ENCODE results near the gene ZSWIM2. TPM values are rescaled to one million over a fixed set of nuclear protein-coding genes. Genes with fewer than 3 reads are reported as not detected.

Gene ZSWIM2
- total RNA-seq, 1 experiment from 2014 or later = not detected

- Histone ChIP-seq H3K4me3 (ENCODE audit: low read length) (no peak overlapping the region), H3K4me1 (ENCODE audit: low read length) (no peaks in the 10 kb centered on the region), H3K79me2 (ENCODE audit: low read length) (no peaks in the 10 kb centered on the region), H3K9me3 (ENCODE audit: low read length) (no peaks in the 10 kb centered on the region), H2AFZ (ENCODE audit: low read length) (no peak overlapping the region), H3K27me3 (ENCODE audit: low read length) (no peaks in the 10 kb centered on the region), H3K4me2 (ENCODE audit: low read depth, low read length, poor library complexity, severe bottlenecking) (no peak overlapping the region), H3K36me3 (ENCODE audit: insufficient read depth, low read length) (no peaks in the 10 kb centered on the region), H3K9ac (ENCODE audit: low read length) (no peak overlapping the region), H4K20me1 (ENCODE audit: insufficient read depth, low read depth, low read length) (no peaks in the 10 kb centered on the region), H3K27ac (ENCODE audit: low read length) (no peak overlapping the region), H3K9me2 (replicated peaks; ENCODE audit: insufficient read depth, low read length) (no peaks in the 10 kb centered on the region)
- no peak for DNase-seq
These were observed 38.4 kb upstream of the ZSWIM2 start for GRCh38 chr2:186887107-186888090.

DNA sequence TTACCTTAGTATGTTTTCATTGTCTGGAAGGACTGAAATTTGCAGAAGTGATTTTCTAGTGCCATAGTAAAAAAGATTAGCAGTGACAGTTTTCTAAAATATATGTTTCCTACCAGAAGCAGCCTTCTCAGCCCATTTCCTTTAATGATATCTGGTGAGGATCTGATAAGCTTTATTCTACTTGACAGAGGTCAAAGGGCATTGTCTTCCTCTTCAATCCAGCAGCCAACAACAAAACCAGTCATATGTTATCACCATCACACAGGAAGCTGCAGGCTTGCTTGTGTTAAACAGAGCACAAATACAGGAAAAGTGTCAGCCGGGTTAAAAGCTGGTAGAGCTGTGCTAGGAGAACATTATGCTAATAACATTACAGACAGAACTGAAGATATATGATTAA lies 35.6 kb upstream of the ZSWIM2 start:
- Histone ChIP-seq H3K9ac (ENCODE audit: low read length) (no peak overlapping the region), H3K4me2 (ENCODE audit: low read depth, low read length, poor library complexity, severe bottlenecking) (no peak overlapping the region), H3K27ac (ENCODE audit: low read length) (no peak overlapping the region), H3K9me3 (ENCODE audit: low read length) (peaks cover 10% of the 10 kb centered on the region; the same call in 1 of the 2 replicates), H3K36me3 (ENCODE audit: insufficient read depth, low read length) (no peaks in the 10 kb centered on the region), H3K79me2 (ENCODE audit: low read length) (no peaks in the 10 kb centered on the region), H2AFZ (ENCODE audit: low read length) (no peak overlapping the region), H3K4me1 (ENCODE audit: low read length) (no peaks in the 10 kb centered on the region), H3K4me3 (ENCODE audit: low read length) (no peak overlapping the region), H3K27me3 (ENCODE audit: low read length) (no peaks in the 10 kb centered on the region), H4K20me1 (ENCODE audit: insufficient read depth, low read depth, low read length) (no peaks in the 10 kb centered on the region), H3K9me2 (replicated peaks; ENCODE audit: insufficient read depth, low read length) (no peaks in the 10 kb centered on the region)
- no peak for DNase-seq

DNA sequence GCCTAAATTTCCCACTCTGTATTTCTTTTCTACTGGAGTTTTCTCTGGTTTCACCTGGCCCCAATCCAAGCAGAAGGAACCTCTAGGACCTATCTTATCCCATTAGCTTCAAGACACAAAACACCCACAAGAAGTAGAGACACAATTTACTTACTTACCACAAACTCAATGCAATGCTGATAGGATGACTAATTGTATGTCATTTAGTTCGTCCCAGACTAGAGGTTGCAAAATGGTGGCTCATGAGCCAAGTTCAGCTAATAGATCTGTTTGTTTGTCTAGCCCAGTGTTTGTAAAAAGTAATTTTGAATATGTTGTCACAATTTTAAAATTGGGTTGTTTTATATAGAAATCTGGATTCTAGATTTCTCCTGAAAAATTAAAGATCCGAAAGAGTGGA lies 34.7 kb upstream of the ZSWIM2 start:
- H3K36me3 ChIP-seq (ENCODE audit: insufficient read depth, low read length) = no peaks in the 10 kb centered on the region
- no peak overlapping the region for H3K4me3 ChIP-seq (ENCODE audit: low read length)
- no peak overlapping the region for H3K9ac ChIP-seq (ENCODE audit: low read length)
- DNase-seq = no peak
- H3K4me1 ChIP-seq (ENCODE audit: low read length) = no peaks in the 10 kb centered on the region
- H4K20me1 ChIP-seq (ENCODE audit: insufficient read depth, low read depth, low read length) = no peaks in the 10 kb centered on the region
- no peak overlapping the region for H2AFZ ChIP-seq (ENCODE audit: low read length)
- H3K79me2 ChIP-seq (ENCODE audit: low read length) = no peaks in the 10 kb centered on the region
- no peak overlapping the region for H3K27ac ChIP-seq (ENCODE audit: low read length)
- no peaks in the 10 kb centered on the region for H3K9me2 ChIP-seq (replicated peaks; ENCODE audit: insufficient read depth, low read length)
- H3K9me3 ChIP-seq (ENCODE audit: low read length) = peaks cover 10% of the 10 kb centered on the region; the same call in 1 of the 2 replicates
- no peak overlapping the region for H3K4me2 ChIP-seq (ENCODE audit: low read depth, low read length, poor library complexity, severe bottlenecking)
- no peaks in the 10 kb centered on the region for H3K27me3 ChIP-seq (ENCODE audit: low read length)

GRCh38 chr2:186882511-186883071 lies 33.6 kb upstream of the ZSWIM2 start:
- no peak overlapping the region for H3K4me2 ChIP-seq (ENCODE audit: low read depth, low read length, poor library complexity, severe bottlenecking)
- DNase-seq = no peak
- H3K27me3 ChIP-seq (ENCODE audit: low read length) = no peaks in the 10 kb centered on the region

GRCh38 chr2:186881660-186882059 lies 32.7 kb upstream of the ZSWIM2 start:
- H2AFZ ChIP-seq (ENCODE audit: low read length) = no peak overlapping the region
- no peak overlapping the region for H3K27ac ChIP-seq (ENCODE audit: low read length)
- no peaks in the 10 kb centered on the region for H3K79me2 ChIP-seq (ENCODE audit: low read length)
- H3K36me3 ChIP-seq (ENCODE audit: insufficient read depth, low read length) = no peaks in the 10 kb centered on the region
- no peak overlapping the region for H3K4me3 ChIP-seq (ENCODE audit: low read length)
- H3K4me2 ChIP-seq (ENCODE audit: low read depth, low read length, poor library complexity, severe bottlenecking) = no peak overlapping the region
- no peak overlapping the region for H3K9ac ChIP-seq (ENCODE audit: low read length)
- H3K9me2 ChIP-seq (replicated peaks; ENCODE audit: insufficient read depth, low read length) = no peaks in the 10 kb centered on the region
- no peaks in the 10 kb centered on the region for H3K27me3 ChIP-seq (ENCODE audit: low read length)
- no peaks in the 10 kb centered on the region for H3K4me1 ChIP-seq (ENCODE audit: low read length)
- no peak for DNase-seq
- no peaks in the 10 kb centered on the region for H4K20me1 ChIP-seq (ENCODE audit: insufficient read depth, low read depth, low read length)
- peaks cover 10% of the 10 kb centered on the region; the same call in 1 of the 2 replicates for H3K9me3 ChIP-seq (ENCODE audit: low read length)

More at GRCh38 chr2:186882511-186883071, 33.6 kb upstream of the ZSWIM2 start:
- no peak overlapping the region for H3K9ac ChIP-seq (ENCODE audit: low read length)
- H3K36me3 ChIP-seq (ENCODE audit: insufficient read depth, low read length) = no peaks in the 10 kb centered on the region
- no peaks in the 10 kb centered on the region for H3K9me2 ChIP-seq (replicated peaks; ENCODE audit: insufficient read depth, low read length)
- H2AFZ ChIP-seq (ENCODE audit: low read length) = no peak overlapping the region
- H3K79me2 ChIP-seq (ENCODE audit: low read length) = no peaks in the 10 kb centered on the region
- H3K27ac ChIP-seq (ENCODE audit: low read length) = no peak overlapping the region
- H3K4me3 ChIP-seq (ENCODE audit: low read length) = no peak overlapping the region
- H3K4me1 ChIP-seq (ENCODE audit: low read length) = no peaks in the 10 kb centered on the region
- H4K20me1 ChIP-seq (ENCODE audit: insufficient read depth, low read depth, low read length) = no peaks in the 10 kb centered on the region
- peaks cover 10% of the 10 kb centered on the region; the same call in 1 of the 2 replicates for H3K9me3 ChIP-seq (ENCODE audit: low read length)

GRCh38 chr2:186879312-186879711 lies 30.3 kb upstream of the ZSWIM2 start:
- no peak overlapping the region for H3K27ac ChIP-seq (ENCODE audit: low read length)
- no peaks in the 10 kb centered on the region for H3K79me2 ChIP-seq (ENCODE audit: low read length)
- no peaks in the 10 kb centered on the region for H3K4me1 ChIP-seq (ENCODE audit: low read length)
- no peaks in the 10 kb centered on the region for H3K27me3 ChIP-seq (ENCODE audit: low read length)
- no peak overlapping the region for H3K4me3 ChIP-seq (ENCODE audit: low read length)
- H3K36me3 ChIP-seq (ENCODE audit: insufficient read depth, low read length) = no peaks in the 10 kb centered on the region
- H4K20me1 ChIP-seq (ENCODE audit: insufficient read depth, low read depth, low read length) = no peaks in the 10 kb centered on the region
- no peak overlapping the region for H3K4me2 ChIP-seq (ENCODE audit: low read depth, low read length, poor library complexity, severe bottlenecking)
- no peaks in the 10 kb centered on the region for H3K9me2 ChIP-seq (replicated peaks; ENCODE audit: insufficient read depth, low read length)
- no peak overlapping the region for H3K9ac ChIP-seq (ENCODE audit: low read length)
- DNase-seq = no peak
- H3K9me3 ChIP-seq (ENCODE audit: low read length) = peaks cover 10% of the 10 kb centered on the region; the same call in 1 of the 2 replicates
- H2AFZ ChIP-seq (ENCODE audit: low read length) = no peak overlapping the region

DNA sequence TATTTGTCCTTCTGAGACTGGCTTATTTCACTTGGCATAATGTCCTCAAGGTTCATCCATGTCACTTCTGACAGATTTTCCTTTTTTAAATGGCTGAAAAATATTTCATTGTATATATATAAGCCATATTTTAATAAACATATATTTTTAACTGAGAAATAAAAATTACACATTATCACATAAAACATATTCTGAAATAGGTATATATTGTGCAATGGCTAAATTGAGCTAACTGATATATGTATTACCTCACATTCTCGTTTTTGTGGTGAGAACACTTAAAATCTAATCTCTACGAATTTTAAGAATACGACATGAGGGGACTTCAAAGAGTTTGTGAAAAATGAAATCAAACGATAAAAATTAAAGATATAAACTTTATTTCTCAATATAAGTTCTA lies 25.7 kb upstream of the ZSWIM2 start:
- H3K27me3 ChIP-seq (ENCODE audit: low read length) = no peaks in the 10 kb centered on the region
- H3K9ac ChIP-seq (ENCODE audit: low read length) = no peak overlapping the region
- no peaks in the 10 kb centered on the region for H3K9me2 ChIP-seq (replicated peaks; ENCODE audit: insufficient read depth, low read length)
- H3K79me2 ChIP-seq (ENCODE audit: low read length) = no peaks in the 10 kb centered on the region
- H3K27ac ChIP-seq (ENCODE audit: low read length) = no peak overlapping the region
- H3K4me2 ChIP-seq (ENCODE audit: low read depth, low read length, poor library complexity, severe bottlenecking) = no peak overlapping the region
- H3K36me3 ChIP-seq (ENCODE audit: insufficient read depth, low read length) = no peaks in the 10 kb centered on the region
- no peaks in the 10 kb centered on the region for H3K4me1 ChIP-seq (ENCODE audit: low read length)
- H3K9me3 ChIP-seq (ENCODE audit: low read length) = no peaks in the 10 kb centered on the region
- H2AFZ ChIP-seq (ENCODE audit: low read length) = no peak overlapping the region
- no peak overlapping the region for H3K4me3 ChIP-seq (ENCODE audit: low read length)
- DNase-seq = no peak
- H4K20me1 ChIP-seq (ENCODE audit: insufficient read depth, low read depth, low read length) = no peaks in the 10 kb centered on the region

DNA sequence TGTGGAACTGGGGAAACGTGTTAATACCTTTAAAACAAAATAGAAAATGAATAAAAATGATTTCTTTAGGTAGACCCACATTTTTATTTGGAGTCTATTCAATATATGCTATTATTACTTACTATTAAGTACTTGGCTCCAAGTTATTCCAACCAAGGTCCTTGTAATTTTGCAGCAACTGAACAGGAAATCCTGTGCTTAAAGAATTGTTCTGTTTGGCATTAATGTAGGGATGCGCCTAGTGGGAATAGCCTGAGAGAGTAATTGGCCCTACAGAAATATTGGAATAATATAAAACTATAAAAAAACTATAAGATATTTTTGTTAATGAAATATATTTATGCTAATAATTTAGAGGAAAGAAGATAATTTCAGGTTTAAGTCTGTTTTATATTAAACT lies 22.9 kb upstream of the ZSWIM2 start:
- H2AFZ ChIP-seq (ENCODE audit: low read length) = no peak overlapping the region
- H3K4me3 ChIP-seq (ENCODE audit: low read length) = no peak overlapping the region
- no peaks in the 10 kb centered on the region for H4K20me1 ChIP-seq (ENCODE audit: insufficient read depth, low read depth, low read length)
- H3K4me2 ChIP-seq (ENCODE audit: low read depth, low read length, poor library complexity, severe bottlenecking) = no peak overlapping the region
- H3K9ac ChIP-seq (ENCODE audit: low read length) = no peak overlapping the region
- H3K27me3 ChIP-seq (ENCODE audit: low read length) = no peaks in the 10 kb centered on the region
- no peaks in the 10 kb centered on the region for H3K79me2 ChIP-seq (ENCODE audit: low read length)
- no peak for DNase-seq
- no peaks in the 10 kb centered on the region for H3K4me1 ChIP-seq (ENCODE audit: low read length)
- no peaks in the 10 kb centered on the region for H3K36me3 ChIP-seq (ENCODE audit: insufficient read depth, low read length)
- no peaks in the 10 kb centered on the region for H3K9me2 ChIP-seq (replicated peaks; ENCODE audit: insufficient read depth, low read length)
- H3K27ac ChIP-seq (ENCODE audit: low read length) = no peak overlapping the region
- no peaks in the 10 kb centered on the region for H3K9me3 ChIP-seq (ENCODE audit: low read length)

Data from Karpas-422 (cell line).